Measurements from ENCODE around the gene TBX1. TPM values are rescaled to one million over a fixed set of nuclear protein-coding genes. Genes with fewer than 3 reads are reported as not detected.

Gene TBX1
- polyA plus RNA-seq, 1 donor (not counting 4 experiments of a cell fraction or from before 2014, with no cell fraction given) = 0.10 TPM

GRCh38 chr22:19766511-19767426 is 6.2 kb downstream of the TBX1 start:
- Histone ChIP-seq H3K4me3 (ENCODE audit: control insufficient read depth in 2 of 3, extremely low read depth in 1 of 3, insufficient read depth in 2 of 3, low read depth in 1 of 3, low read length in 3 of 3) (peak overlapping the region; percentile 52 to 73 (median 59)), H3K4me2 (ENCODE audit: control insufficient read depth, extremely low read depth, insufficient read depth, low read depth, low read length) (peak overlapping the region; percentile 58), H4K20me1 (ENCODE audit: control insufficient read depth, extremely low read depth, insufficient read depth, low read length) (no peaks in the 10 kb centered on the region), H3K27ac (ENCODE audit: control insufficient read depth, insufficient read depth, low read length) (peak overlapping the region; percentile 26), H3K9me3 (ENCODE audit: control insufficient read depth, low read depth, low read length) (no peaks in the 10 kb centered on the region), H3K4me1 (ENCODE audit: control insufficient read depth, extremely low read depth, insufficient read depth, low read length) (peaks cover 5% of the 10 kb centered on the region), H3K9ac (ENCODE audit: control insufficient read depth, extremely low read depth, insufficient read depth, low read length) (peak overlapping the region; percentile 63), H3K36me3 (ENCODE audit: control insufficient read depth in 2 of 2, extremely low read depth in 1 of 2, insufficient read depth in 2 of 2, low read length in 2 of 2) (no peaks in the 10 kb centered on the region), H3K9me1 (ENCODE audit: control insufficient read depth, extremely low read depth, insufficient read depth, low read length) (no peaks in the 10 kb centered on the region), H2AFZ (ENCODE audit: control insufficient read depth, low read length) (peak overlapping the region; percentile 20), H3K79me2 (ENCODE audit: control insufficient read depth, insufficient read depth, low read length) (peaks cover 5% of the 10 kb centered on the region), H3K27me3 (ENCODE audit: control insufficient read depth, extremely low read depth, insufficient read depth, low read length) (peaks cover 1% of the 10 kb centered on the region)
- TF ChIP-seq EZH2 (IDR thresholded peaks at IDR 0.05; ENCODE audit: low read length) (no peak), CTCF (optimal IDR thresholded peaks at IDR 0.05 in 1 of 3, IDR thresholded peaks at IDR 0.05 in 1 of 3, conservative IDR thresholded peaks at IDR 0.05 in 1 of 3; ENCODE audit: extremely low read depth in 1 of 3, insufficient read depth in 2 of 3, low read length in 3 of 3) (peak; percentile 50 to 69 (median 59))
- DNase-seq (ENCODE audit: low read depth, low spot score) (no peak), FAIRE-seq (no peak)
- dilution Hi-C loops (cut with MboI; ENCODE audit: extremely low pct_ligation_motif_present, low sequenced_read_pairs) = no loop called here

GRCh38 chr22:19767427-19768341 is 7.1 kb downstream of the TBX1 start:
- H3K9me3 ChIP-seq (ENCODE audit: control insufficient read depth, low read depth, low read length) = no peaks in the 10 kb centered on the region
- dilution Hi-C loops (cut with MboI; ENCODE audit: extremely low pct_ligation_motif_present, low sequenced_read_pairs) = no loop called here
- no peak for DNase-seq (ENCODE audit: low read depth, low spot score)
- no peaks in the 10 kb centered on the region for H3K9me1 ChIP-seq (ENCODE audit: control insufficient read depth, extremely low read depth, insufficient read depth, low read length)
- H2AFZ ChIP-seq (ENCODE audit: control insufficient read depth, low read length) = peak overlapping the region; percentile 20
- H3K4me2 ChIP-seq (ENCODE audit: control insufficient read depth, extremely low read depth, insufficient read depth, low read depth, low read length) = peak overlapping the region; percentile 58
- no peaks in the 10 kb centered on the region for H3K36me3 ChIP-seq (ENCODE audit: control insufficient read depth in 2 of 2, extremely low read depth in 1 of 2, insufficient read depth in 2 of 2, low read length in 2 of 2)
- FAIRE-seq = no peak
- H3K27me3 ChIP-seq (ENCODE audit: control insufficient read depth, extremely low read depth, insufficient read depth, low read length) = no peaks in the 10 kb centered on the region
- H3K27ac ChIP-seq (ENCODE audit: control insufficient read depth, insufficient read depth, low read length) = no peak overlapping the region
- peaks cover 5% of the 10 kb centered on the region for H3K79me2 ChIP-seq (ENCODE audit: control insufficient read depth, insufficient read depth, low read length)
- no peaks in the 10 kb centered on the region for H4K20me1 ChIP-seq (ENCODE audit: control insufficient read depth, extremely low read depth, insufficient read depth, low read length)
- TF ChIP-seq EZH2 (IDR thresholded peaks at IDR 0.05; ENCODE audit: low read length) (no peak), CTCF (optimal IDR thresholded peaks at IDR 0.05 in 1 of 3, IDR thresholded peaks at IDR 0.05 in 1 of 3, conservative IDR thresholded peaks at IDR 0.05 in 1 of 3; ENCODE audit: extremely low read depth in 1 of 3, insufficient read depth in 2 of 3, low read length in 3 of 3) (no peak)
- H3K4me1 ChIP-seq (ENCODE audit: control insufficient read depth, extremely low read depth, insufficient read depth, low read length) = peaks cover 5% of the 10 kb centered on the region
- peak overlapping the region; percentile 52 to 73 (median 59) for H3K4me3 ChIP-seq (ENCODE audit: control insufficient read depth in 2 of 3, extremely low read depth in 1 of 3, insufficient read depth in 2 of 3, low read depth in 1 of 3, low read length in 3 of 3)
- H3K9ac ChIP-seq (ENCODE audit: control insufficient read depth, extremely low read depth, insufficient read depth, low read length) = no peak overlapping the region

Data from keratinocyte (primary cell).